GM18519 (cell line): Measurements from ENCODE around the gene CRACDL.

Experiments used
- ATAC-seq: cut with Tn5 transposase; IDR thresholded peaks from one replicate; pipeline ENCODE4 v1.9.1; 2021; ENCODE audit warnings: mild to moderate bottlenecking, moderate library complexity; ENCODE audit not compliant: unreplicated experiment, low FRiP score

The CRACDL gene

DNA sequence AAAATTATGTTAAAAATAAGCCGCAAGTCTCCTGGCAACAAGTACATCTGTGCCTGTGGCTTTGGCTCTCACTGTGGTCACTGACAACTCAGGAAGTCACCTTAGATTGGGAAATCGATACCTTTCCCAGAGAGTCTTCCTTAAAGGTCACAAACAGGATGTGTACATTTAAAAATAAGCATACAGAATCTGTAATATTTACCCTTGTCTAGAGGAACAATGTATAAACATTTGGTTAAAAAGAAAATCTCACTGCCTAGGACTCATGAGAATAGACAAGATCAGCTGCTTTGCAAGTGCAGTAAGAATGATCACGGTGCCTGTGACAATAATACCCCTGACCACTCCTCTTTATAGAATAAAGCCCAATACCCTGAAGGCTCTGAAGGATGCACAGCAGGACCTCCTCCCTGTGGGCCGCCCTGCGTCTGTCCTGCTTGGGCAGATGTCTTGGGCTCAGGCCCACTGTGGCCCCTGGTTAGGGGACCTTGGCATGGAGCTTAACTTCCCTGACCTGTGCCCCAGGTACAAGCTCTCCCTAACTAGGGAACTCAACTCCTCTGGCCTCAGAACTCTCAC, 107.1 kb downstream of the CRACDL start:
- ATAC-seq = no peak

GRCh38 chr2:98828369-98828744, 107.7 kb downstream of the CRACDL start:
- no peak for ATAC-seq

DNA sequence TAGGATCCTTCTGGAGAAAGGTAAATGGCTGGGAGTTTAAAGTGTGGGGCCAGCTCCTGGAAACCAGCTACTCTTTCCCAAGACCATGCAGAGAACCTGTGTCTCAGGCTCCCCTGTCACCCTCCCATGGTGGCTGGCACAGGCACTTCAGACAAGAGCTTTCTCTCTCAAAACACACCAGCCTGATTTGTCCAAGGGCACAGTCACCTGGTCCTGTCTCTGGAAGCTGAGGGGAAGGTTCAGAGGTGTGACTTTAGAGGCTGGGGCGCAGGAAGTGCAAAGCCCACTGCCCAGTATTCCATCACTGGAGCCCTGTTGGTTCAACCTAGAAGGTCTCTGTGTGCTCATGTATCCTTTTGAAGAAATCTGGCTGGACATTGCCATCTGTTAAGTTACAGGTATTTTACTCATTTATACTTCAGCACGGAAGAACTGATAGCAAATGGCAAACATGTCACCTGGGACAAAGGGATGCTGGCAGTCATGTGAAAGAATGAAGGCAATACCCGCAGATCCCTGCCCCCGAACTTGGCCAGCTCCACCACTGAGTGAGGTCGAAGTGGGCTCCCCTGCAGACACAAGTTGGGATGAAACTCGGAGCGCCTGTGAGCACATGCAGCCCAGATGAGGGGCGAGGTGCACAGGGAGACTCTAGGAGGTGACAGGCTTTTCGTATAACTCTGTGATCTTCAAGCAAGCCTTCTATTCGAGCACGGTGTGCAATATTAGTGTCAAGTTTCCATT, 108.2 kb downstream of the CRACDL start:
- ATAC-seq = no peak

GRCh38 chr2:98826856-98827255, 109.2 kb downstream of the CRACDL start:
- no peak for ATAC-seq

DNA sequence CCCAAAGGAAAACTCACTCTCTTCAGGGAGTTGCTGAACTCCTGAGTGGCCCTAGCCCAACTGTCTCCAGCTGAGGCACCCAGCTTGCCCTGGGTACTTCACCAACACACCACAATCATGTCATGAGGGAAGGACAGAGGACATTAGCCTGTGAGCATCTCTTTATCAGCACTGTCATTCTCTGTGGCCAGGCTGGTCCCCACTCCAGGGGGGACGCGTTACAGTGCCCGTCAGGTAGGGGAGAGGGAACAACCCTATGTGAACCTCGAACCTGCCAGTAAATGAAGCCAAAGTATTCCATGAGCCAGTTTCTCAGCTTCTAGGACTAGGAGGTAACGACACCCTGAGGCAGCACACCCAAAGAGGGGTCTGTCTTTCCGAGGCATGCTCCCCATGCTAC, 110.2 kb downstream of the CRACDL start:
- no peak for ATAC-seq

DNA sequence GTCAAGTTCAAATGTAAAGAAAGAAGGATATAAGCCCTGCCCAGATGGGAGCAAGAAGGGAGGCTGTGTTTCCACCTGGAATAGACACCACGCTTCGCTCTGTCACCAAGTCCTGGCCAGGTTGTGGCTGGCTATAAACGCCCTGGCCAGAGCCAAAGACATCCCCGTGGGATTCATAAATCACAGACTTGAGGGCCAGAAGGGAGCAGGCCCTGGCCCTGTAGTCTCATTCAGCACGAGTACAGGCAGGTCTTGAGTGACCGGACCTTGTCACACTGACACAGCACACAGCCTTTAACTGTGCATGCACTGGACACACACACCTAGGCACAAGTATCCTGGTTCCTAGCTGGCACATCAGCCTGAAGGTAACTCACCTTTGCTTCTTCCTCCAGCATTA, 110.6 kb downstream of the CRACDL start:
- ATAC-seq = no peak

DNA sequence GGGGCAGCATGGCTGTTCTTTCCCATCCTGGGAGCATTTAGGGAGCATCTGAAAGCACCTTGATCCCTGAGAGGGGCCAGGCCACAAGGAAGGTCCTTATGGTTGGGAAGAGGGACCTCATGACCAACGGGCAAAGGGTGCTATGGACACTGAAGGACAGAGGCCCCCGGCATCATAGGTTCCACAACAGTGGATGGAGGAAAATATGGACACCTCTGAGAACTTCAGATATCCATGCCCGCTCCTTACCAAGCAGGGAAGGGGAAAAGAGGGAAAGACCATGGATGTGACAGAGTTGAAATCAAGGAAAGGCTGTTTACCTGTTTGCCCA, 111.0 kb downstream of the CRACDL start:
- no peak for ATAC-seq

- no peak for ATAC-seq
Observed at GRCh38 chr2:98824256-98825019, 111.6 kb downstream of the CRACDL start.

- no peak for ATAC-seq
Observed at GRCh38 chr2:98823196-98824170, 112.5 kb downstream of the CRACDL start.

DNA sequence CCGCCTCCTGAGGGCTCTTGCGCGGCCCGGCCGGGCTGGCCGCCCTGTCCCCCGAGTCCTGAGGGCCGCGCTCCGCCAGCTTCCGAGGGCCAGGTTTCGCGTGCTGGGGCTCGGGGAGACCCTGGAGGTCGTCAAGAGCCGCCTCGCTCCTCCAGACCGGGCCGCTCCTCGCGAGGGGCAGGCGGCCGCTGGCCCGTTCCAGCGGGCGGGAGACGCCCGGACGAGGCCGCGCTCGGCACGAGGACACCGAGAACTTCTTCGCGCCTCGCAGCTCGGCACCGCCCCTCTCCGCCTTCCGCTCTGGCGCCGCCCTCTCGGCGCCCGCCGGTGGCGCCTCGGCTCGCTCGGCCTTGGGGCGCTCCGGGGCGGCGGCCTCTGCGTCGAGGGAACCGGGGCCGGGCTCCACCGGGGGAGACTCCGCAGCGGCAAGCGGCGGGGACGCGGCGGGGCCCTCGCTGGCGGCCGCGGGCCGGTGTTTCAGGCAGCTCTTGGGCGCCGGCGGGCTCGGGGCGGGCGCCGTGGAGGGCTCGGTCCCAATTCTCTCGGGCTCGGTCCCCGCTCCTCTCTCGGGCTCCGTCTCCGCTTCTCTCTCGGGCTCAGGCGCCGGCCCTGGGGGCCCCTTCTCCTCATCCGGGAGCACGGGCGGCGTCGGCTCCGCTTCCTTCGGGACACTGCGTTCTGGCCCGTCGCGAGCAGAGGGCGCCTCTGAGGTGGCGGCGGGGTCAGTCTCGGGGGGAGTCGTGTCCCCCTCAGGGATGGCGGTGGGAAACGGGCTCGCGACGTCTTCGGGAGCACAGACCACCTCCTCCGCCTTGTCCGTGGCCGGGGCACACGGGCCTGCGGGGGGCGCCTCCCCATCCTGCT, 113.5 kb downstream of the CRACDL start:
- no peak for ATAC-seq

GRCh38 chr2:98821629-98822135, 114.3 kb downstream of the CRACDL start:
- no peak for ATAC-seq

GRCh38 chr2:98819231-98819766, 116.7 kb downstream of the CRACDL start:
- ATAC-seq = no peak

- ATAC-seq = no peak
Observed at GRCh38 chr2:98818164-98818563, 117.9 kb downstream of the CRACDL start.

DNA sequence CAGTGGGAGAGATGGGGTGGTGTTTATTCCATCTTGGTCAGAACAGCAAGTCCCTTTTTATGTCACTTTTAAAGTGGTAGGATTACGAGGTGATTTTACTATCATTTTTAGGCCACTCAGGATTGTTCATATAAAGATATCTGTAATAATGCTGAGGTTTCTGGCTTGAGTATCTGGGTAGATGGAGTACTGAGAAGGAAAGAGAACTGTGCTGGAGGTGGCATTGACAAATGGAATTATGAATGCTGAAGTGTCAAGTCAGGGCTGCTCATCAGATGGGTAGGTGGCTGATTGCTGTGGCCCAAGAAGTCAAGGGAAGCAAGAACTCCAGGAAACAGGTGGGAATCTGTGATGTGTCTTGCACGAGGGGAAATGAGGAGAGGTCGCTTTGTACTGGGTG, 119.7 kb downstream of the CRACDL start:
- ATAC-seq = no peak

- no peak for ATAC-seq
Observed at GRCh38 chr2:98815795-98816194, 120.2 kb downstream of the CRACDL start.

DNA sequence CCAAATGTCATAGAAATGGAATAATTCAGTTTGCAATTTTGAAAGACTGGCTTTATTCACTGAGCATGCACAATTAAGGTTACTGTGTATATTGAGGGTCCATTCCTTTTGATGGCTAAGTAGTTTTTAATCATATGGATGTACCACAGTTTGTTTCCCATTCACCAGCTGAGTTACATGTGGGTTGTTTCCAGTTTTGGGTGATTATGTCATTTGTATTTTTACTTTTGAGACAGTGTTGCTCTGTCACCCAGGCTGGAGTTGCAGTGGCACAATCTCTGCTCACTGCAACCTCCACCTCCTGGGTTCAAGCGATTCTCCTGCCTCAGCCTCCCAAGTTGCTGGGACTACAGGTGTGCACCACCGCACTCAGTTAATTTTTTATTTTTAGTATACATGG, 124.3 kb downstream of the CRACDL start:
- no peak for ATAC-seq

GRCh38 chr2:98810588-98810928, 125.5 kb downstream of the CRACDL start:
- no peak for ATAC-seq

- ATAC-seq = no peak
Observed at GRCh38 chr2:98809878-98810587, 126.0 kb downstream of the CRACDL start.

- no peak for ATAC-seq
Observed at GRCh38 chr2:98809116-98809515, 126.9 kb downstream of the CRACDL start.
